ENCODE results near the gene CACNA1D.

GRCh38 chr3:53689681-53690080 lies 195.3 kb downstream of the CACNA1D start:
- TF ChIP-seq CTCF (IDR thresholded peaks at IDR 0.05) (no peak), POLR2A (IDR thresholded peaks at IDR 0.05) (no peak)

Measured in body of pancreas (tissue), 4 donors.